ENCODE results near the gene PRDM11. TPM values are rescaled to one million over a fixed set of nuclear protein-coding genes. Genes with fewer than 3 reads are reported as not detected.

Gene PRDM11
- total and polyA plus RNA-seq, 10 of the 15 experiments (the other 5 are each of a cell fraction or from before 2014, with no cell fraction given): 0.03 to 2.4 (median 0.53) TPM

DNA sequence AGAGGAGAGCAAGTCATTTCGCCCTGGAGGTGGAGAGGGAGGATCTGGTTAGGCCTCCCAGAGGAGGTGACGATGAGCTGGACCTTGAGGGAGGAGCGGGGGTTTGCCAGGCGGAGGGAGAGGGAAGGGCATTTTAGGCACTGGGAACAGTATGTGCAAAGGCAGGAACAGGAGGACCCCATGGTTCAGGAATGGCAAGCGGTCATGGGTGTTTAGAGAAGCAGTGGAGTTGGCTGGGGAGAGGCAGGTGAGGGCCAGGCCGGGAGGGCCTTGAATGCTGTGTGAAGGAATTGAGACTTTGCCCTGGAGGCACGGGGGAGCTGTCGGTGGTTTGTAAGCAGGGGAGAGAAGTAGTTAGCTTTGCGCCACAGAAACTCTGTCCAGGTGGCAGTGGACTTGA, 10.3 kb downstream of the PRDM11 start:
- DNase-seq (ENCODE audit: low read depth, low spot score): no peak
- BruUV-seq (replicated peaks): no TSS peak
- no peaks in the 10 kb centered on the region for H3K4me1 ChIP-seq (ENCODE audit: control insufficient read depth, insufficient read depth, low read length)
- H4K20me1 ChIP-seq (ENCODE audit: control insufficient read depth, insufficient read depth): no peaks in the 10 kb centered on the region
- ChIA-PET RAD21 (ENCODE audit: unreplicated experiment) (no interaction called here), SMC1A (ENCODE audit: uncharacterized antibody, unreplicated experiment) (no interaction called here), POLR2A (no interaction called here), CTCF (no interaction called here)
- in situ Hi-C loops (cut with MboI): no loop called here
- TF ChIP-seq ZNF384 (IDR thresholded peaks at IDR 0.05; ENCODE audit: borderline replicate concordance, low read depth, low read length) (no peak), CBX5 (IDR thresholded peaks at IDR 0.05; ENCODE audit: low read depth) (no peak), BHLHE40 (IDR thresholded peaks at IDR 0.05; ENCODE audit: borderline replicate concordance in 1 of 2, low read depth in 2 of 2, low read length in 1 of 2) (no peak), NFYA (IDR thresholded peaks at IDR 0.05; ENCODE audit: borderline replicate concordance, low read depth, low read length) (no peak), NRF1 (conservative IDR thresholded peaks at IDR 0.05; ENCODE audit: low read depth, low read length) (no peak), ZNF217 (IDR thresholded peaks at IDR 0.05) (no peak), RCOR1 (conservative IDR thresholded peaks at IDR 0.05; ENCODE audit: low read depth, low read length) (no peak), CHD4 (IDR thresholded peaks at IDR 0.05) (no peak), SUPT20H (IDR thresholded peaks at IDR 0.05; ENCODE audit: borderline replicate concordance, control insufficient read depth, low read depth, low read length) (no peak), POLR2A (IDR thresholded peaks at IDR 0.05; ENCODE audit: low read depth, low read length) (no peak), RFX5 (IDR thresholded peaks at IDR 0.05; ENCODE audit: low read depth, low read length) (no peak), RELB (IDR thresholded peaks at IDR 0.05; ENCODE audit: low read depth) (no peak), SP1 (IDR thresholded peaks at IDR 0.05; ENCODE audit: low read depth, low read length) (no peak), MXI1 (IDR thresholded peaks at IDR 0.05; ENCODE audit: low read depth, low read length) (no peak)
- TF ChIP-seq, protein P1, sequence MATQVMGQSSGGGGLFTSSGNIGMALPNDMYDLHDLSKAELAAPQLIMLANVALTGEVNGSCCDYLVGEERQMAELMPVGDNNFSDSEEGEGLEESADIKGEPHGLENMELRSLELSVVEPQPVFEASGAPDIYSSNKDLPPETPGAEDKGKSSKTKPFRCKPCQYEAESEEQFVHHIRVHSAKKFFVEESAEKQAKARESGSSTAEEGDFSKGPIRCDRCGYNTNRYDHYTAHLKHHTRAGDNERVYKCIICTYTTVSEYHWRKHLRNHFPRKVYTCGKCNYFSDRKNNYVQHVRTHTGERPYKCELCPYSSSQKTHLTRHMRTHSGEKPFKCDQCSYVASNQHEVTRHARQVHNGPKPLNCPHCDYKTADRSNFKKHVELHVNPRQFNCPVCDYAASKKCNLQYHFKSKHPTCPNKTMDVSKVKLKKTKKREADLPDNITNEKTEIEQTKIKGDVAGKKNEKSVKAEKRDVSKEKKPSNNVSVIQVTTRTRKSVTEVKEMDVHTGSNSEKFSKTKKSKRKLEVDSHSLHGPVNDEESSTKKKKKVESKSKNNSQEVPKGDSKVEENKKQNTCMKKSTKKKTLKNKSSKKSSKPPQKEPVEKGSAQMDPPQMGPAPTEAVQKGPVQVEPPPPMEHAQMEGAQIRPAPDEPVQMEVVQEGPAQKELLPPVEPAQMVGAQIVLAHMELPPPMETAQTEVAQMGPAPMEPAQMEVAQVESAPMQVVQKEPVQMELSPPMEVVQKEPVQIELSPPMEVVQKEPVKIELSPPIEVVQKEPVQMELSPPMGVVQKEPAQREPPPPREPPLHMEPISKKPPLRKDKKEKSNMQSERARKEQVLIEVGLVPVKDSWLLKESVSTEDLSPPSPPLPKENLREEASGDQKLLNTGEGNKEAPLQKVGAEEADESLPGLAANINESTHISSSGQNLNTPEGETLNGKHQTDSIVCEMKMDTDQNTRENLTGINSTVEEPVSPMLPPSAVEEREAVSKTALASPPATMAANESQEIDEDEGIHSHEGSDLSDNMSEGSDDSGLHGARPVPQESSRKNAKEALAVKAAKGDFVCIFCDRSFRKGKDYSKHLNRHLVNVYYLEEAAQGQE (IDR thresholded peaks at IDR 0.05; ENCODE audit: low read depth, low read length): no peak
- TF ChIP-seq, protein P2, sequence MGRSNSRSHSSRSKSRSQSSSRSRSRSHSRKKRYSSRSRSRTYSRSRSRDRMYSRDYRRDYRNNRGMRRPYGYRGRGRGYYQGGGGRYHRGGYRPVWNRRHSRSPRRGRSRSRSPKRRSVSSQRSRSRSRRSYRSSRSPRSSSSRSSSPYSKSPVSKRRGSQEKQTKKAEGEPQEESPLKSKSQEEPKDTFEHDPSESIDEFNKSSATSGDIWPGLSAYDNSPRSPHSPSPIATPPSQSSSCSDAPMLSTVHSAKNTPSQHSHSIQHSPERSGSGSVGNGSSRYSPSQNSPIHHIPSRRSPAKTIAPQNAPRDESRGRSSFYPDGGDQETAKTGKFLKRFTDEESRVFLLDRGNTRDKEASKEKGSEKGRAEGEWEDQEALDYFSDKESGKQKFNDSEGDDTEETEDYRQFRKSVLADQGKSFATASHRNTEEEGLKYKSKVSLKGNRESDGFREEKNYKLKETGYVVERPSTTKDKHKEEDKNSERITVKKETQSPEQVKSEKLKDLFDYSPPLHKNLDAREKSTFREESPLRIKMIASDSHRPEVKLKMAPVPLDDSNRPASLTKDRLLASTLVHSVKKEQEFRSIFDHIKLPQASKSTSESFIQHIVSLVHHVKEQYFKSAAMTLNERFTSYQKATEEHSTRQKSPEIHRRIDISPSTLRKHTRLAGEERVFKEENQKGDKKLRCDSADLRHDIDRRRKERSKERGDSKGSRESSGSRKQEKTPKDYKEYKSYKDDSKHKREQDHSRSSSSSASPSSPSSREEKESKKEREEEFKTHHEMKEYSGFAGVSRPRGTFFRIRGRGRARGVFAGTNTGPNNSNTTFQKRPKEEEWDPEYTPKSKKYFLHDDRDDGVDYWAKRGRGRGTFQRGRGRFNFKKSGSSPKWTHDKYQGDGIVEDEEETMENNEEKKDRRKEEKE (IDR thresholded peaks at IDR 0.05): no peak
- TF ChIP-seq, protein P3, sequence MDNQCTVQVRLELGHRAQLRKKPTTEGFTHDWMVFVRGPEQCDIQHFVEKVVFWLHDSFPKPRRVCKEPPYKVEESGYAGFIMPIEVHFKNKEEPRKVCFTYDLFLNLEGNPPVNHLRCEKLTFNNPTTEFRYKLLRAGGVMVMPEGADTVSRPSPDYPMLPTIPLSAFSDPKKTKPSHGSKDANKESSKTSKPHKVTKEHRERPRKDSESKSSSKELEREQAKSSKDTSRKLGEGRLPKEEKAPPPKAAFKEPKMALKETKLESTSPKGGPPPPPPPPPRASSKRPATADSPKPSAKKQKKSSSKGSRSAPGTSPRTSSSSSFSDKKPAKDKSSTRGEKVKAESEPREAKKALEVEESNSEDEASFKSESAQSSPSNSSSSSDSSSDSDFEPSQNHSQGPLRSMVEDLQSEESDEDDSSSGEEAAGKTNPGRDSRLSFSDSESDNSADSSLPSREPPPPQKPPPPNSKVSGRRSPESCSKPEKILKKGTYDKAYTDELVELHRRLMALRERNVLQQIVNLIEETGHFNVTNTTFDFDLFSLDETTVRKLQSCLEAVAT (IDR thresholded peaks at IDR 0.05): no peak
- H3K9ac ChIP-seq (ENCODE audit: control insufficient read depth, insufficient read depth, low read length): no peak overlapping the region
- H2AFZ ChIP-seq (ENCODE audit: control insufficient read depth, low read depth, low read length): no peak overlapping the region
- H3K27me3 ChIP-seq (replicated peaks in 1 of 2; ENCODE audit: control insufficient read depth in 2 of 2, insufficient read depth in 2 of 2, low read length in 1 of 2): no peaks in the 10 kb centered on the region
- H3K9me3 ChIP-seq (replicated peaks; ENCODE audit: control insufficient read depth, insufficient read depth, low read length): no peaks in the 10 kb centered on the region
- intact Hi-C loops (cut with micrococcal nuclease; ENCODE audit: unreplicated experiment): no loop called here
- H3K79me2 ChIP-seq (ENCODE audit: control insufficient read depth, insufficient read depth, low read length): no peaks in the 10 kb centered on the region
- no peak for FAIRE-seq
- ATAC-seq: no peak
- no peak overlapping the region for H3K4me3 ChIP-seq
- no peak overlapping the region for H3K27ac ChIP-seq (ENCODE audit: control insufficient read depth, insufficient read depth)
- 32% methylated on average over 9 of the region's 9 CpGs for WGBS (ENCODE audit: insufficient coverage, insufficient replicate concordance, low lambda C conversion rate, missing lambda C conversion rate)
- H3K4me2 ChIP-seq (ENCODE audit: control insufficient read depth, insufficient read depth): no peak overlapping the region
- H3K36me3 ChIP-seq (ENCODE audit: control insufficient read depth in 2 of 2, insufficient read depth in 2 of 2, low read length in 1 of 2): no peaks in the 10 kb centered on the region
